Nephron (organoid): ENCODE results near the gene SLC35F4.

Source experiments
- H3K27ac Mint-ChIP-seq, 3 experiments: 2 replicates each; pipeline ENCODE4 v1.8.0; 2020; ENCODE audit warnings: mixed read lengths in 3 of 3, mild to moderate bottlenecking in 2 of 3, moderate library complexity in 1 of 3
- H3K27me3 Mint-ChIP-seq: 2 replicates; pipeline ENCODE4 v1.8.0; 2021; ENCODE audit warnings: low read depth, mild to moderate bottlenecking, moderate library complexity, mixed read lengths
- H3K36me3 Mint-ChIP-seq: 2 replicates; pipeline ENCODE4 v1.8.0; 2020; ENCODE audit warnings: low read depth, mixed read lengths
- H3K4me1 Mint-ChIP-seq: 2 replicates; pipeline ENCODE4 v1.8.0; 2020; ENCODE audit warnings: mixed read lengths
- H3K4me3 Mint-ChIP-seq, 3 experiments: 2 replicates each; pipeline ENCODE4 v1.8.0; 2020; ENCODE audit warnings: mild to moderate bottlenecking in 3 of 3, mixed read lengths in 3 of 3, moderate library complexity in 2 of 3
- H3K9me3 Mint-ChIP-seq: 2 replicates; pipeline ENCODE4 v1.8.0; 2020; ENCODE audit warnings: mixed read lengths
- TF ChIP-seq, protein P1 (sequence below), 3 experiments: fragments of 200-600 bp; sonication (generic); IDR thresholded peaks; one replicate each; pipeline ENCODE4 v1.5.0; 2021; ENCODE audit warnings: antibody characterized with exemption in 3 of 3; ENCODE audit not compliant: unreplicated experiment in 3 of 3

SLC35F4 gene

DNA sequence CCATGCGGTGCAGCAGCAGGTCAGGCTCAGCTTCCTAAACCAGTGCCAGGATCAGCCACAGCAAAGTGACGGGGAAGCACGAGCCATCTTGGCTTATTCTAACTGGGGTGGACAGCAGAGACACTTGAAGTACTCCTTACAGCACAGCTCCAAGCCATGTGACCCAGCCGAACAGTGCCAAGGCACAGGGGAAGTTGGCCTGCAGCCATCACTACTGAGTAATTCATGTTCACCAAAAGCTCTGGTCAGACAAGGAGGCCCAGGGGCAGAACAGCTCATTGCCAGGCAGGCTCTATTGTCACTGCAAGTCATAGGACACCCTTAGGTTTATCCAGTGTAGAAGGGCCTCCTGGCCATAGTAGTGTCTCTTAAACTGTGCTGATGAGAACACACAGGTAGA lies 23.4 kb upstream of the SLC35F4 start:
- Mint-ChIP-seq H3K27me3 (peaks cover 7% of the 10 kb centered on the region), H3K4me1 (no peaks in the 10 kb centered on the region), H3K4me3 (no peak overlapping the region), H3K36me3 (no peaks in the 10 kb centered on the region), H3K9me3 (no peaks in the 10 kb centered on the region), H3K27ac (no peak overlapping the region)
- TF ChIP-seq, protein P1, sequence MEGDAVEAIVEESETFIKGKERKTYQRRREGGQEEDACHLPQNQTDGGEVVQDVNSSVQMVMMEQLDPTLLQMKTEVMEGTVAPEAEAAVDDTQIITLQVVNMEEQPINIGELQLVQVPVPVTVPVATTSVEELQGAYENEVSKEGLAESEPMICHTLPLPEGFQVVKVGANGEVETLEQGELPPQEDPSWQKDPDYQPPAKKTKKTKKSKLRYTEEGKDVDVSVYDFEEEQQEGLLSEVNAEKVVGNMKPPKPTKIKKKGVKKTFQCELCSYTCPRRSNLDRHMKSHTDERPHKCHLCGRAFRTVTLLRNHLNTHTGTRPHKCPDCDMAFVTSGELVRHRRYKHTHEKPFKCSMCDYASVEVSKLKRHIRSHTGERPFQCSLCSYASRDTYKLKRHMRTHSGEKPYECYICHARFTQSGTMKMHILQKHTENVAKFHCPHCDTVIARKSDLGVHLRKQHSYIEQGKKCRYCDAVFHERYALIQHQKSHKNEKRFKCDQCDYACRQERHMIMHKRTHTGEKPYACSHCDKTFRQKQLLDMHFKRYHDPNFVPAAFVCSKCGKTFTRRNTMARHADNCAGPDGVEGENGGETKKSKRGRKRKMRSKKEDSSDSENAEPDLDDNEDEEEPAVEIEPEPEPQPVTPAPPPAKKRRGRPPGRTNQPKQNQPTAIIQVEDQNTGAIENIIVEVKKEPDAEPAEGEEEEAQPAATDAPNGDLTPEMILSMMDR (IDR thresholded peaks at IDR 0.05; ENCODE audit: unreplicated experiment in 3 of 3) = no peak

DNA sequence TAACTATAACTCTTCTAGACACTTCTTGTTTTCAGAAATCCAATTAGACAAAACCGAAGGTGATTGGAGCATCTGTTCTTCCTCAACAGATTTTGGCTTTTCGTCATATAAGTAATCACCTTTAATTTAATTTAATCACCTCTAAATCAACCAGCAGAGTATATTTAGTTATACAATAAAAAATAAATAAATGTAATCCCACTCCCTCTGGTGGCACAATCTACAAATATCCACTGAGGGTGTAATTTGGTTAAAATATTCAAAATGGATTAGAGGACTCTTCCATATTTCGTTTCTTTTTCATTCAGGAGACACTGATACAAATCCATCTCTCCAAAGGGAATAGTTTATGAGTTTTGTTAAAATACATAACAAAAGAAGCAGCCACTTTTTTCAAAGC lies 18.3 kb upstream of the SLC35F4 start:
- Mint-ChIP-seq H3K27me3 (peaks cover 6% of the 10 kb centered on the region), H3K4me3 (no peak overlapping the region), H3K36me3 (no peaks in the 10 kb centered on the region), H3K4me1 (no peaks in the 10 kb centered on the region), H3K9me3 (peaks cover 4% of the 10 kb centered on the region), H3K27ac (no peak overlapping the region)
- TF ChIP-seq, protein P1 (IDR thresholded peaks at IDR 0.05; ENCODE audit: unreplicated experiment in 3 of 3) = peak in 2 of 3 experiments; percentile 36 to 43

DNA sequence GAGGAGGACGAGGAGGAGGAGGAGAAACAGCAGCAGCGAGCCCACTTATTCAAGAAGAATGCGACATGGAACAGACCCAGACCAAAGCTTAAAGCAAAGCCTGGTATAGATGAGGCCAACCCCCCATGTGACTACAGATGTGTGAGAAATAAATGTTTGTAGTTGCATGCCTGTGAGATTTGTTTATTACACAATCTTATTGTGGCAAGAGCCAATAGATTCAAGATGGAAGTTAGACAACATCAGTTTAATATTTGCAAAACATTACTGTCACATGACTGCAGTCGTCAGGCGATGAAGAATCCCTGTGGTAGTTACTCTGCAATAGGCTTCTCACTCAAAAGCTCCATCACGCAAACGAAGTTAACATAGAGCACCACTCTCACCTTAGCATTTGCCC lies 17.2 kb upstream of the SLC35F4 start:
- Mint-ChIP-seq H3K9me3 (peaks cover 10% of the 10 kb centered on the region), H3K4me1 (no peaks in the 10 kb centered on the region), H3K36me3 (no peaks in the 10 kb centered on the region), H3K4me3 (no peak overlapping the region), H3K27me3 (peaks cover 8% of the 10 kb centered on the region), H3K27ac (no peak overlapping the region)
- TF ChIP-seq, protein P1 (IDR thresholded peaks at IDR 0.05; ENCODE audit: unreplicated experiment in 3 of 3) = no peak

DNA sequence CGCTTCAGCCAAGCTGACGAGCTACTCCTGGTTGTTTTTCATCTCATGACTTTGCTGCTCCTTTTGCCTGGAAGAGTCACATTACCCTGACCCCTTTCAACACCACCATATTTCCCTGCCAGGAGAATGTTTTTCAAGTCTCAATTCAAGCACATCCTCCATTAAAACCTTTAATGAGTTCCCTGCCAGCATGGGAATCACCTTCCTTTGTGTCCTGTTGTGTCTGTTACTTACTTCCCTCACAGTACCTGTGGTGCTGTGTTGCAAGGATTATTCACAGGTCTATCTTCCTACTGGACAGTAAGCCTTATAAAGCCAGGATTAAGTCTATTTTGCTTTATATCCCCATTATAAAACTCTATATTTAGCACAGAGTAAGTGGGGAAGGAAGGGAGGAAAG lies 13.6 kb upstream of the SLC35F4 start:
- TF ChIP-seq, protein P1 (IDR thresholded peaks at IDR 0.05; ENCODE audit: unreplicated experiment in 3 of 3) = no peak
- peaks cover 16% of the 10 kb centered on the region for H3K9me3 Mint-ChIP-seq
- no peak overlapping the region for H3K4me3 Mint-ChIP-seq
- H3K4me1 Mint-ChIP-seq = no peaks in the 10 kb centered on the region
- peaks cover 11% of the 10 kb centered on the region for H3K27me3 Mint-ChIP-seq
- H3K36me3 Mint-ChIP-seq = no peaks in the 10 kb centered on the region
- no peak overlapping the region for H3K27ac Mint-ChIP-seq

DNA sequence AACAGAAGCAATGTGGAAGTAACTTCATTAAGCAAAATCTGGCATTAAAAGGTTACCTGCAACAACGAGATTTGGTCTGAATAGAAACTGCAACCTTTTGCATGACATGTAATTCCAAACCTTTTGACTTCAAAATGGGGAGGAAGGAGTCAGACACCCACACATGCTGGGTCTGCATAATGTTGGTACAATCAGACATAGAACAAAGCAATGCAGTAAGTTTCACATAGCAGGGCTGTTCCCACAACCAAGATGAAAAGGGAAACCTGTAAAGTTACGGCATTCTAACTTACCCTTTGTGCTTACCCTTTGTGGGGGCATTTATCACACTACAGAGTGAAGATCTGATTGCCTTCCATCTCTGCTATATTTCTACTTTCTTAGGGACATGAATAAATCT lies 10.1 kb upstream of the SLC35F4 start:
- Mint-ChIP-seq H3K27me3 (peaks cover 26% of the 10 kb centered on the region), H3K36me3 (no peaks in the 10 kb centered on the region), H3K4me1 (no peaks in the 10 kb centered on the region), H3K4me3 (no peak overlapping the region), H3K27ac (no peak overlapping the region), H3K9me3 (peaks cover 16% of the 10 kb centered on the region)
- TF ChIP-seq, protein P1 (IDR thresholded peaks at IDR 0.05; ENCODE audit: unreplicated experiment in 3 of 3) = no peak

DNA sequence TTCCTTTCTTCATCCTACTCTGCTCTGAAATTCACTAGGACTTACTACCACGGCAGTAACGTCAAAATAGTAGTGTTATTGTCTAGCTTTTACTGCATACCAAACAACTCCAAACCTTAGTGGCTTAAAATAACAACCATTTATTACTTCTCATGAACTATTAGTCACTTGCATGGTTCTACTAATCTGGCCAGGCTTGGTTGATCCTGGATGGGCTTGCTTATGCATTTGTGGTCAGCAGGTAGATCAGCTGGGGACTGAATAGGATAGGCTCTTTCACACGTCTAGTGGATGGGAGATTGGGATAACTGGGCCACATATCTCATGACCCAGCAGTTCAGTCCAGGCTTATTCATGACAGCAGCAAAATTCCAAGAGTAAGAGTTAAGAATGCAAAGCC lies 9.4 kb upstream of the SLC35F4 start:
- Mint-ChIP-seq H3K36me3 (no peaks in the 10 kb centered on the region), H3K4me1 (no peaks in the 10 kb centered on the region), H3K27ac (no peak overlapping the region), H3K9me3 (peaks cover 16% of the 10 kb centered on the region), H3K4me3 (no peak overlapping the region), H3K27me3 (peaks cover 32% of the 10 kb centered on the region)
- TF ChIP-seq, protein P1 (IDR thresholded peaks at IDR 0.05; ENCODE audit: unreplicated experiment in 3 of 3) = no peak
